Vagina (tissue), 2 donors: ENCODE data around the gene BIRC6.

ENCODE experiments used
- CTCF ChIP-seq, 3 experiments: fragments of 450-650 bp in 2 of 3; fragments of 200-600 bp in 1 of 3; sonication (generic) in 1 of 3; IDR thresholded peaks; one replicate each; pipeline ENCODE4 v1.5.1; 2017 to 2019; ENCODE audit warnings: antibody characterized with exemption in 3 of 3, mild to moderate bottlenecking in 2 of 3, moderate library complexity in 2 of 3
- POLR2A ChIP-seq, 2 donors: fragments of 450-650 bp; IDR thresholded peaks; one replicate each; pipeline ENCODE4 v1.6.1; 2017; ENCODE audit warnings: antibody characterized with exemption in 2 of 2, mild to moderate bottlenecking in 2 of 2, moderate library complexity in 2 of 2
- POLR2AphosphoS5 ChIP-seq, 2 donors: sonication (generic); formaldehyde crosslinking; IDR thresholded peaks; one replicate each; pipeline ENCODE4 v1.9.0; 2017; ENCODE audit warnings: antibody characterized with exemption in 2 of 2, mild to moderate bottlenecking in 2 of 2, low read depth in 1 of 2; ENCODE audit not compliant: insufficient read depth in 1 of 2

GRCh38 chr2:32464431-32464830, 107.6 kb downstream of the BIRC6 start:
- no peak for TF ChIP-seq POLR2AphosphoS5 (IDR thresholded peaks at IDR 0.05; ENCODE audit: insufficient read depth in 1 of 2, low read depth in 1 of 2)
- no peak for TF ChIP-seq CTCF (IDR thresholded peaks at IDR 0.05)
- no peak for TF ChIP-seq POLR2A (IDR thresholded peaks at IDR 0.05)
